Stimulated activated CD4-positive, alpha-beta T cell treated with anti-CD3 and anti-CD28 coated beads, Interleukin-2, amount 100 ng/mL, for 24 hours (primary cell): ENCODE results near the gene MRPL21.

Source experiments
- DNase-seq, 2 donors: peaks; one replicate each; pipeline ENCODE4 v3.0.0-alpha.2; 2020

MRPL21 gene

GRCh38 chr11:68903288-68904247 is at the start of gene MRPL21, which contains the start of gene IGHMBP2:
Gene MRPL21 (minus strand): TSS chr11:68903832. CDS start chr11:68903810, 22 bp downstream.
Gene IGHMBP2 (plus strand): TSS chr11:68903891. CDS start chr11:68903953, 62 bp downstream.
- peak; percentile 87 to 90 for DNase-seq

- DNase-seq: no peak
These were observed 47.1 kb upstream of the MRPL21 start for GRCh38 chr11:68950762-68951161.

DNA sequence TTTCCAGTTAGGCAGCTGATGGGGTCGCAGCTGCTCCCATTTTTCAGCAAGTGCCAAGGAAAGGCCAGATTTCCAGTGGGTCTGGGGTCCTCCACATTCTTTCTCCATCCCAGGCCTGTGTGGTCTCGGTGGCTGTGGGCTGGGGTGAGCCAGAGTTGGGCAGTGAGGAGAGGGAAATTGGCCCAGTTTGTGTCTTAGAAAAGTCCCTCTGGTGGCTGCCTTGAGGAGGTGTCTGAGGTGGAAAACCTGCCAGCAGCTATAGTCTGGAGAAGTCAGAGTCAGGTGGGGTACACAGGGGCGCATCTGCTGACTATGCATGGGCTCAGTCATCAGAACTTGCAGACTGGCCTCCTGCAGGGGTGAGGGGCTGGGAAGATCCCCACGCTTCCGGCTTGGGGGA is 46.6 kb upstream of the MRPL21 start:
- DNase-seq: no peak

DNA sequence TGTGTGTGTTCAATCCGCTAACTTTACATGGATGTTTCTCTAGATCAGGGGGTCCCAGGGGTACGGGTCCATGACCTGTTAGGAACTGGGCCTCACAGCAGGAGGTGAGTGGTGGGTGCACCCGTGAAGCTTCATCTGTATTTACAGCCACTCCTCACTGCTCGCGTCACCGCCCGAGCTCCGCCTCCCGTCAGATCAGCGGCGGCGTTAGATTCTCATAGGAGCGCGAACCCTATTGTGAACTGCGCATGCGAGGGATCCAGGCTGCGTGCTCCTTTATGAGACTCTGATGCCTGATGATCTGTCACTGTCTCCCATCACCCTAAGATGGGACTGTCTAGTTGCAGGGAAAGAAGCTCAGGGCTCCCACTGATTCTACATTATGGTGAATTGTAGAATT is 45.3 kb upstream of the MRPL21 start:
- DNase-seq: no peak

- no peak for DNase-seq
These were observed 44.9 kb upstream of the MRPL21 start for GRCh38 chr11:68948496-68948895.

- DNase-seq: no peak
These were observed 43.5 kb upstream of the MRPL21 start for GRCh38 chr11:68947151-68947550.

DNA sequence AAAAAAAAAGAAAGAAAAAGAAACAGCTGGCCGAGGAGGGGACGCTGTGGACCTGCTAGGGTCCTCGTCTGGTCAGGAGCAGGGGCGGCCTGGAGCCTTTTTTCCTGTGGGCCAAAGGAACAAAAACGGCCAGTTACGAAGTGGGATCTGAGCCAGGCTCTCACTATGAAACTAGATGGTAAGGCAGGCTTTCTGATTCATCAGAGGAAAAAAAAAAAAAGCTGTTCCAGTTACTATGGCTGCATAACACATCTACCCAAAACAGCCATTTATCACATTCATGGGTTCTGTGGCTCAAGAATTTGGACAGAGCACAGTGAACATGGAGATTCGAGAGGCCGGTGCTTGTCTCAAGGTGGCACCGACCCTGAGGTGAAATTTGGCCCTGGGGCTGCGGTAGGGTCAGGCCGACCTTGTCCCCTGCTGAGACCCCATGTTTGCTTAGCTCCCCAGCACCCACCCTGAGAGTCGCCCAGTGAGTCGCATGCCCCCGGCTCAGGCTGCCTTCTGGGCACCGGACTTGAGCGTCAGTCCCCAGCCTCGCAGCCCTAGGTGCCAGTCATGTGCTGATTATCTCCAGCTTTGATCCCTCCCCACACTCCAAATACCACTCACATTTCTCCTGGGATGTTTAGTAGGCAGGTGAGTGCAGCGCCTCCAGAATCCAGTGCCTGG is 42.9 kb upstream of the MRPL21 start:
- no peak for DNase-seq

DNA sequence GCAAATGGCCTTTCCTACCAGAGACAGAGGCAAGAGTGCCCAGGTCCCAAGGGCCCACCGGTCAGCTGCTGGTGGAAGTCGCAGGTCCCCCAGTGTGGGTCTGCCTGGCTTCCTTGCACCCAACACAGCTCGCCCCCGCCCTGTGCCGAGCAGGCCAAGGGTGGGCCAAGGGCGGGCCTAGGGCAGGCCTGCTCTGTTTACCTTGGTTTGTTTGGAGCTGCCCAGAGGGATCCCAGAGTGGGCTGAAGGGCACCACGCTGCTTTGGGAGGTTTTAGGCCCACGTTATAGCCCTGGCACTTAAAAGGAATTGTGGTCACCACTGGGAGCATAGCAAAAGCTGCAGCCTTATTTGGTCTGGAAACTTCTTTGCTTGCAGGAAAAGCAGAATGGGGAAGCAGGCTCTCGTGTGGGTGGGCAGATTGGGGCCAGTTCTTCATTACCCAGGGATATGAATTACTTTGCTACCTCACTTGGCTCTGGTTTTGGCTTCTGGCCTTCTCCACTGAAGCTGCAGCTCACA is 39.2 kb upstream of the MRPL21 start:
- DNase-seq: no peak

DNA sequence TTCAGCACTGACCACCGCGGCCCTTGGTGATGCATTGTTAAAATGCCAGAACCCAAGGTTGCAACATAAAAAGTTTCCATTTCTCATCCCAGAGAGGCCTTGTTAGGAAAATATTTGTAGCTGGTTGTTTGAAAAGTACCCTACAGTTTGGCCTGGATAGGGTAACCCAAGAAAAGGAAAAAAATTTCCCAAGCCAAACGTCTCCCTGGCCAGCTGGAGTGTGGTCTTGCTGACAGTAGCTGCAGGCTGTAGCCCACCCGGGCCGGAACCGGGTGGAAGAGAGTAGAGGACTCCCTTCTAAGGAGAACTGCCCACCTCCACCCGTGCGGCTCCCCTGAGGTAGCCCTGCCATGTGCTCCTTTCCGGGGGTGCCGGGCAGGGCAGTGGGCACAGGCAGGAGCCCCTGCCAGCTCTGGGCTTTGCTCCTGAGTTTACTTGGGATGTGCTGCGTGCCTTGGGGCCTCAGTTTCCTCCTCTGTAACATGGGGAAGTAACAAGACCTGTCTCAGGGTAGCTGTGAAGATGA is 38.5 kb upstream of the MRPL21 start:
- DNase-seq: no peak

DNA sequence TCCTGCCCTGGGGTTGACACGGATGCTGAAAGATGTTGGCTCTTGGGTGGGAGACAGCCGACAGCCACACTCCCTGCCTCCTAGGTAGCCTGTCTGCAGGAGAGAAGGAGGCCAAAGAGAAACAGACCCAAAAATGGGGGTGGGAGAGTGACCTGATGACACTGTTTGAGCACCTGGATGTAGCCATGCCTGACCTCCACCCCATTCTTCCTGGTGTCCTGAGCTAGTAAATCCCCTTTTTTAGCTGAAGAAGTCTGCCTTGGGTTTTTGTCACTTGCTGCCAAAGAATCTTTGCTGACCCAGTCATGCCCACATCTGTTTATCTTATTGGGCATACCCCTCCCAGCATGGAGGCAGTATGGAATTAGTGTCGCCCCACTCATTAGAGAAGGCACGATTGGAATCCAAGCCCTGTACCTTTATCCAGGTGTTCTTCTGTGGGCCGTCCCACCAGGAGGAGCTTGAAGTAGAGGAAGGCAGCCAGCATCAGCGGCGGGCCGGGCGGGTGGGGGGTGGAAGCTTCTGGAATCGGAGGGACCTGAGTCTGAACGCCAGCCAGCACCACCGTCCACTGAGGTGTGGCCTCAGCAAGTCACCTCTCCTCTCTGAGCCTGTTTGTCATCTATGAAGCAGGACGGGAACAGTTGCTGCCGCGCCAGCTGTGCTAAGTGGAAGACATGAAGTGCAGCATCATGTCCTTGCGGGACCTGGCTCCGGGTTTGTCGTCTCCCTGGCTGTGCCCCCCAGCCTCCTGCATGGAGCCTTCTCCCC is 37.9 kb upstream of the MRPL21 start:
- DNase-seq: no peak

- no peak for DNase-seq
These were observed 37.2 kb upstream of the MRPL21 start for GRCh38 chr11:68940651-68941323.

DNA sequence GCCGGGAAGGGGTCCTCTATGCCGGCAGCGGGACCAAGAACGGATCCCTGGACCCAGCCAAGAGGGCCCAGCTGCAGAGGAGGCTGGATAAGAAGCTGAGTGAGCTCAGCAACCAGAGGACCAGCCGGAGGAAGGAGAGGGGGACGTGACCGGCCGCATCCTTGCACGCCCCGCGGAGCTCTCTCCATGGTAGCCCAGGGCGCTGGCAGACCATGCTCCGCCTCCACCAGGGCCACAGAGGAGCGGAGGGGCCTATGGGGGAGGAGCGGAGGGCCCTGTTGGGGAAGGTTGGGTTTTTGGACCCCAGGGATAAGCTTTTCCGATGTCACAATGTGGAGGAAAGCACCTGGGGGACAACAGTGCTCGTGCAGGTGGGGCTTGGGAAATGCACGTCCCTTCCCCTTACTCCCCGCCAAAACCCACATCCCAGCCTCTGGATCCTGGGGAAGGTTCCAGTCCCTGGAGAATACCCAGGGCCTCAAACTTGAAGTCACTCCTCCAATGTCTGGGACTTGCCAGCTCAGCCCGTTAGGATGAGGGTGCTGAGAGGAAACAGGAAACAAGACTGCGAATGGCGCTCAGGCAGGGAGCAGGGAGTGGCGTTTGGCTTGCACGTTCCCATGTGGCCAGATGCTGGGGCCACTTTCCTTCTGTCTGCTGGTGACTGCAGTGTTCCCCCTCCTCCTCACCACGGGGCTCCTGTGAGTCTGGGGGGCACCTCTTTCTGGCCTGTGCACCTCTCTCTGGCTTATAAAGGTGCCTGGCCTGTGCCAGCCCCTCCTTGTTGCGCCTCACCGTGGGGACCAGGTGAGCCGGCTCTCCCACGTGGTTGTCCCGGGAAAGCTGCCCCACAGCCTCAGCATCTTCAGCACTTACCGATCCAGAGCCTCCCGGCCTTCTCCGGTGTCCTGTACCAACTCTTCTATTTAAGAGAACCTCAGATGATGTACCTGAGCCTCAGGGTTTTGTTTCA is 36.2 kb upstream of the MRPL21 start:
- DNase-seq: no peak

GRCh38 chr11:68938816-68939582 is 35.4 kb upstream of the MRPL21 start:
- DNase-seq: no peak

DNA sequence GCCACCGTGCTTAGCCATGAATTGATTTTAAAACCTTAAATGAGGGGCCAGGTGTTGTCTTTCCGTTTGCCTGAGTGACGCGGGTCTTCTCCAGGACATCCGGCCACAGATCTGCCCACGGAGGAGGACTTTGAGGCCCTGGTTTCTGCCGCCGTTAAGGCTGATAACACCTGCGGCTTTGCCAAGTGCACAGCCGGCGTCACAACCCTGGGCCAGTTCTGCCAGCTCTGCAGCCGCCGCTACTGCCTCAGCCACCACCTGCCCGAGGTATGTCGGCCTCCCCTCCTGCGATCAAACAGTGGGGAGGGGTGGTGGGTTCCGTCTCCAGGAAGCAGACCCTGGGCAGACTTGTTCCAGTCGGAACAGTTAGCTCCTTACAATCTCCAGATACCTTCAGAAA is 34.5 kb upstream of the MRPL21 start:
- no peak for DNase-seq

DNA sequence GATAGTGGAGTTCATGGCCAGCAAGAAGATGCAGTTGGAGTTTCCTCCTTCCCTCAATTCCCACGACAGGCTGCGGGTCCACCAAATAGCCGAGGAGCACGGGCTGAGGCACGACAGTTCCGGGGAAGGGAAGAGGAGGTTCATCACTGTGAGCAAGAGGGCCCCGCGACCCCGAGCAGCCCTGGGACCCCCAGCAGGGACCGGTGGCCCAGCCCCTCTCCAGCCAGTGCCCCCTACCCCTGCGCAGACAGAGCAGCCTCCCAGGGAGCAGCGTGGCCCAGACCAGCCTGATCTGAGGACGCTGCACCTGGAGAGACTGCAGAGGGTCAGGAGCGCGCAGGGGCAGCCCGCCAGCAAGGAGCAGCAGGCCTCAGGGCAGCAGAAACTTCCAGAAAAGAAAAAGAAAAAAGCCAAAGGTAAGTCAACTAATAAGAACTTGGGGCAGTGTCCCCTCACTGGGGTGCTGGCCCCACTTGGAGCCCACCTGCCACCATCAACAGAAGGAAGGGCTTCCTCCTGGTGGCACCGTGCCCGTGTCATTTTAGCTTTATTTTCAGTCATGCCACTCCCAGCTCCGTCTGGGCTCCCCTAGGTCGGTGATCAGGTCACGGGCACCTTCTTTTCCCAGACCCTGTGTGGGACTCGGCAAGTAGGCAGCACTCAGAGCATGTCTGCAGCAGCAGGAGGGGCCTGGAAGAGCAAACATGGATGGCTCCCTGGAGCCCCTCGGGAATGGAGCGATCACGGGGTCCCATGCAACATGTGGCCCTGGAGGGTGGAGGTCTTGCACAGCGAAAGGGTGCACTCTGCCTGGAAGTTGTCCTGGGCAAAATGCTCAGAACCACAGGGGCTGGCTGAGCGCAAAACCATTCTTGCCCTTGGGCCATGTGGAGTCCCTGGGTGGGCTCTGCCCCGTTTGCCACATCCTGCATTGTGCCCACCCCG is 33.3 kb upstream of the MRPL21 start:
- DNase-seq: no peak

GRCh38 chr11:68936358-68936636 is 32.7 kb upstream of the MRPL21 start:
- no peak for DNase-seq

- no peak for DNase-seq
These were observed 32.1 kb upstream of the MRPL21 start for GRCh38 chr11:68935516-68936357.

DNA sequence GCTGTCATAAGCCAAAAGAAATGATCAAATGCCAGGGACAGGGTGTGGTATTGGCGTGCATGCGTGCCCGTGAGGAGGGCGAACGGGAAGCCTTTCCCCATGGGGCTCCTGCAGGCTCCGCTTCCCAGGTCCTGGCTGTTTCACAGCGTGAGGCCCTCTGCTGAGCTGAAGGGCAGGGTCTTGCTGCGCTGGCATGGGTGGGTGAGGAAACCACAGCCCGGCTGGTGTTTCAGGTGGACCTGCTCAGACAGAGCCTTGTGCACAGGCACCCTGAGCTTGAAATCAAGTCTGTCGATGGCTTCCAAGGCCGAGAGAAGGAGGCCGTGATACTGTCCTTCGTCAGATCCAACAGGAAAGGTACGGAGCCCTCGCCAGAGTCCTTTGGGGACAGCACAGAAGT is 31.4 kb upstream of the MRPL21 start:
- DNase-seq: no peak
